Mucosa of descending colon (tissue), 3 donors: ENCODE results near the gene PLEKHG3. TPM values are rescaled to one million over a fixed set of nuclear protein-coding genes. Genes with fewer than 3 reads are reported as not detected.

Source experiments
- ATAC-seq: fragments of 200-7000 bp; cut with Tn5 transposase; one replicate; pipeline ENCODE4 v1.9.1; 2020; ENCODE audit warnings: mild to moderate bottlenecking, moderate library complexity
- DNase-seq, 3 donors: peaks; one replicate each; pipeline ENCODE4 v3.0.0-alpha.2; 2020
- H3K36me3 ChIP-seq: fragments of 200-600 bp; one replicate; pipeline ENCODE4 v1.8.0; 2021; ENCODE audit warnings: low read depth, mild to moderate bottlenecking
- H3K4me1 ChIP-seq: fragments of 200-600 bp; one replicate; pipeline ENCODE4 v1.8.0; 2021; ENCODE audit warnings: low read depth, mild to moderate bottlenecking
- H3K4me3 ChIP-seq: fragments of 200-600 bp; one replicate; pipeline ENCODE4 v1.8.0; 2021; ENCODE audit warnings: mild to moderate bottlenecking
- H3K9me3 ChIP-seq: fragments of 200-600 bp; one replicate; pipeline ENCODE4 v1.8.0; 2021; ENCODE audit warnings: mild to moderate bottlenecking
- CTCF ChIP-seq: fragments of 200-600 bp; IDR thresholded peaks from one replicate; pipeline ENCODE4 v1.8.0; 2022; ENCODE audit warnings: antibody characterized with exemption, mild to moderate bottlenecking
- intact Hi-C, 2 donors: fragments of 100-400 bp; cut with DNase I in 1 of 2; cut with micrococcal nuclease in 1 of 2; formaldehyde crosslinking; loops; one replicate each; pipeline versions ENCODE4 v1.11.0 to v1.11.1; 2022; cut with DNase I, micrococcal nuclease
- total RNA-seq, 3 donors: library from RNA; stranded (reverse); fragmentation: NEBNext Ultra II Directional in 2 of 3; extraction: Animal tissue kit (Norgen Biotek cat#: 25700) in 2 of 3; gene quantifications; one replicate each; pipeline versions ENCODE4 v1.2.1 to v1.2.4, GENCODE V29; 2021 to 2023
- donor health status: DM: no; HTN: no; CAD: no; lungs with moderate emphysema.
- donor health status: DM: no; HTN: no; CAD: no.
- donor health status: DM: no; HTN: yes; CAD: no.

The PLEKHG3 gene
- total RNA-seq, 3 donors from 2014 or later, result 72.0 to 96.6 (median 91.4) TPM

- Histone ChIP-seq H3K36me3 (no peaks in the 10 kb centered on the region), H3K9me3 (no peaks in the 10 kb centered on the region), H3K4me1 (peaks cover 11% of the 10 kb centered on the region), H3K4me3 (no peak overlapping the region)
- no peak for DNase-seq
- intact Hi-C loops, result no loop called here
- TF ChIP-seq CTCF, result no peak
- ATAC-seq, result no peak
These were observed 62.4 kb downstream of the PLEKHG3 start for GRCh38 chr14:64766430-64767151.

GRCh38 chr14:64767215-64767964 lies 63.2 kb downstream of the PLEKHG3 start:
- Histone ChIP-seq H3K4me1 (peaks cover 3% of the 10 kb centered on the region), H3K4me3 (no peak overlapping the region), H3K9me3 (no peaks in the 10 kb centered on the region), H3K36me3 (no peaks in the 10 kb centered on the region)
- intact Hi-C loops, result no loop called here
- no peak for ATAC-seq
- no peak for TF ChIP-seq CTCF
- DNase-seq, result no peak

GRCh38 chr14:64768401-64769095 lies 64.3 kb downstream of the PLEKHG3 start:
- TF ChIP-seq CTCF, result no peak
- intact Hi-C loops, result no loop called here
- Histone ChIP-seq H3K9me3 (no peaks in the 10 kb centered on the region), H3K4me3 (no peak overlapping the region), H3K4me1 (no peaks in the 10 kb centered on the region), H3K36me3 (no peaks in the 10 kb centered on the region)
- ATAC-seq (no peak), DNase-seq (no peak)

GRCh38 chr14:64769096-64770020 lies 65.1 kb downstream of the PLEKHG3 start:
- no peak for ATAC-seq
- no peak for TF ChIP-seq CTCF
- intact Hi-C loops, result no loop called here
- Histone ChIP-seq H3K36me3 (no peaks in the 10 kb centered on the region), H3K4me1 (no peaks in the 10 kb centered on the region), H3K9me3 (no peaks in the 10 kb centered on the region), H3K4me3 (no peak overlapping the region)
- no peak for DNase-seq

- TF ChIP-seq CTCF, result no peak
- no peaks in the 10 kb centered on the region for H3K9me3 ChIP-seq
- intact Hi-C loops, result no loop called here
- no peaks in the 10 kb centered on the region for H3K36me3 ChIP-seq
- no peaks in the 10 kb centered on the region for H3K4me1 ChIP-seq
- ATAC-seq (no peak), DNase-seq (no peak)
- H3K4me3 ChIP-seq, result no peak overlapping the region
These were observed 66.5 kb downstream of the PLEKHG3 start for GRCh38 chr14:64770751-64771150.
